Panc1 (cell line): ENCODE measurements around the gene ZNF554. TPM values are rescaled to one million over a fixed set of nuclear protein-coding genes. Genes with fewer than 3 reads are reported as not detected.
A peak's percentile ranks its signal among the peaks of the same experiment; 100 is the strongest.

Experiments used
- ATAC-seq: fragments of 200-7000 bp; cut with Tn5 transposase; 2 replicates; pipeline ENCODE4 v1.9.1; 2020; ENCODE audit warnings: mild to moderate bottlenecking, moderate library complexity
- BruUV-seq: library from RNA; stranded (reverse); fragments of 400-500 nt; replicated peaks from 2 replicates; lab custom pipeline; 2021; lab: Mats Ljungman, UMichigan
- CTCF ChIA-PET: fragments of 300-600 bp; sonication (Branson Sonifier 250); formaldehyde crosslinking; loops from one replicate; lab custom pipeline; 2022; ENCODE audit warnings: antibody characterized with exemption; lab: Charles Lee
- POLR2A ChIA-PET: fragments of 300-600 bp; sonication (Branson Sonifier 250); formaldehyde crosslinking; loops from one replicate; lab custom pipeline; 2022; ENCODE audit warnings: antibody characterized with exemption; lab: Charles Lee
- DNase-seq: peaks from one replicate; pipeline ENCODE4 v3.0.0-alpha.2; 2010; ENCODE audit warnings: low read depth, low spot score
- H3K27ac ChIP-seq: 2 replicates; pipeline ENCODE4 v1.5.1; 2011; ENCODE audit warnings: mild to moderate bottlenecking, low read length, inconsistent platforms
- H3K27me3 ChIP-seq: fragments of 200-500 bp; sonication (Bioruptor generic); 2 replicates; pipeline ENCODE4 v1.6.0; 2014; ENCODE audit warnings: low read length, inconsistent platforms; ENCODE audit not compliant: control insufficient read depth, insufficient read depth
- H3K36me3 ChIP-seq: fragments of 200-500 bp; sonication (Bioruptor generic); 2 replicates; pipeline ENCODE4 v1.5.1; 2014; ENCODE audit warnings: inconsistent platforms, mild to moderate bottlenecking, low read length, moderate library complexity; ENCODE audit not compliant: control insufficient read depth, insufficient read depth
- H3K4me1 ChIP-seq: 2 replicates; pipeline ENCODE4 v1.5.1; 2011; ENCODE audit warnings: inconsistent platforms, mild to moderate bottlenecking, low read length, moderate library complexity; ENCODE audit not compliant: control insufficient read depth, insufficient read depth
- H3K4me3 ChIP-seq, 2 experiments: 2 replicates each; pipeline ENCODE4 v1.5.1; 2011 to 2012; ENCODE audit warnings: low read depth in 2 of 2, low read length in 2 of 2, mild to moderate bottlenecking in 2 of 2, inconsistent platforms in 1 of 2, moderate library complexity in 1 of 2
- H3K9me3 ChIP-seq: fragments of 200-500 bp; sonication (Bioruptor generic); 2 replicates; pipeline ENCODE4 v1.5.1; 2014; ENCODE audit warnings: low read depth, mild to moderate bottlenecking, inconsistent platforms, low read length, moderate library complexity; ENCODE audit not compliant: control insufficient read depth, insufficient read depth
- CTCF ChIP-seq: fragments of 450-650 bp; IDR thresholded peaks from 2 replicates; pipeline ENCODE4 v1.5.1; 2017; ENCODE audit warnings: mild to moderate bottlenecking
- POLR2AphosphoS5 ChIP-seq: IDR thresholded peaks from 2 replicates; pipeline ENCODE4 v1.6.1; 2012; ENCODE audit warnings: mild to moderate bottlenecking, low read depth, low read length, moderate library complexity
- REST ChIP-seq, 2 experiments: IDR thresholded peaks; 2 replicates each; pipeline ENCODE4 v1.6.1; 2011 to 2012; ENCODE audit warnings: low read depth in 2 of 2, control low read depth in 1 of 2, low read length in 1 of 2, mild to moderate bottlenecking in 1 of 2, moderate library complexity in 1 of 2; ENCODE audit not compliant: insufficient read depth in 1 of 2
- SIN3A ChIP-seq: IDR thresholded peaks from 2 replicates; pipeline ENCODE4 v1.6.1; 2012; ENCODE audit warnings: low read depth, mild to moderate bottlenecking, low read length, moderate library complexity, borderline replicate concordance; ENCODE audit not compliant: insufficient read depth
- TCF7L2 ChIP-seq: IDR thresholded peaks from 2 replicates; pipeline ENCODE4 v1.6.1; 2011; ENCODE audit warnings: mild to moderate bottlenecking, low read depth, low read length, inconsistent platforms
- in situ Hi-C: cut with HindIII; loops from 2 replicates; pipeline ENCODE4 v1.10.0; 2016; ENCODE audit warnings: low sequenced_read_pairs, low pct_unique_long_range_greater_than_20kb
- intact Hi-C: fragments of 100-400 bp; cut with micrococcal nuclease; formaldehyde crosslinking; loops from one replicate; pipeline ENCODE4 v1.10.0; 2022; ENCODE audit not compliant: unreplicated experiment
- total RNA-seq: library from RNA; stranded (reverse); gene quantifications from one replicate; pipeline ENCODE4 v1.2.1, GENCODE V29; 2021; ENCODE audit not compliant: unreplicated experiment

Gene ZNF554
- total RNA-seq, 1 experiment from 2014 or later: 1.5 TPM

GRCh38 chr19:2782936-2783780, 36.5 kb upstream of the ZNF554 start, which contains the start of gene SGTA:
Gene SGTA (minus strand): TSS chr19:2783273. CDS start chr19:2769068, 14,205 bp downstream.
- no peaks in the 10 kb centered on the region for H3K27me3 ChIP-seq
- peaks cover 12% of the 10 kb centered on the region for H3K4me1 ChIP-seq
- DNase-seq: peak; percentile 97
- no TSS peak for BruUV-seq
- peak within 1 kb of the TSS; percentile 96 to 97 for H3K4me3 ChIP-seq
- H3K36me3 ChIP-seq: peaks cover 9% of the 10 kb centered on the region
- ATAC-seq: peak; percentile 90
- H3K27ac ChIP-seq: peak within 1 kb of the TSS; percentile 93
- ChIA-PET POLR2A (interaction anchor here (0.6 to 0.7 kb wide), 2 partner anchors 92 to 307 kb away, joined by 3 to 6 read pairs; partner anchors contain the start of gene GADD45B), CTCF (interaction anchor here (0.6 kb wide), 1 partner anchor 152 kb away, joined by 4 read pairs; no protein-coding TSS in a partner anchor)
- no peaks in the 10 kb centered on the region for H3K9me3 ChIP-seq
- in situ Hi-C loops (no loop called here), intact Hi-C loops (no loop called here)
- TF ChIP-seq REST (IDR thresholded peaks at IDR 0.05; ENCODE audit: insufficient read depth in 1 of 2, low read depth in 2 of 2, low read length in 1 of 2) (no peak), SIN3A (0 out of 2 replicates have a peak, but pooled peaks have one; percentile 43), POLR2AphosphoS5 (peak; percentile 73)

GRCh38 chr19:2783781-2784145, 35.9 kb upstream of the ZNF554 start:
- Histone ChIP-seq H3K9me3 (no peaks in the 10 kb centered on the region), H3K36me3 (peaks cover 9% of the 10 kb centered on the region), H3K27ac (peak overlapping the region; percentile 93), H3K4me3 (peak overlapping the region; percentile 46 to 96), H3K27me3 (no peaks in the 10 kb centered on the region), H3K4me1 (peaks cover 12% of the 10 kb centered on the region)
- intact Hi-C loops (no loop called here), in situ Hi-C loops (no loop called here)
- POLR2A ChIA-PET: interaction anchor here (0.7 kb wide), 1 partner anchor 308 kb away, joined by 3 read pairs; the partner anchor contains the start of gene GADD45B
- CTCF ChIA-PET: interaction anchor here (0.6 kb wide), 1 partner anchor 151 kb away, joined by 4 read pairs; no protein-coding TSS in a partner anchor
- no TSS peak for BruUV-seq
- no peak for ATAC-seq
- no peak for DNase-seq
- no peak for TF ChIP-seq TCF7L2
- no peak for TF ChIP-seq SIN3A
- TF ChIP-seq POLR2AphosphoS5: no peak
- TF ChIP-seq CTCF: no peak
- TF ChIP-seq REST (IDR thresholded peaks at IDR 0.05; ENCODE audit: insufficient read depth in 1 of 2, low read depth in 2 of 2, low read length in 1 of 2): no peak
